Measurements from ENCODE around the gene NR2F1-AS1.
A peak's percentile ranks its signal among the peaks of the same experiment; 100 is the strongest.

NR2F1-AS1 gene

GRCh38 chr5:93381057-93381456 lies 200.0 kb downstream of the NR2F1-AS1 start:
- DNase-seq, result no peak

DNA sequence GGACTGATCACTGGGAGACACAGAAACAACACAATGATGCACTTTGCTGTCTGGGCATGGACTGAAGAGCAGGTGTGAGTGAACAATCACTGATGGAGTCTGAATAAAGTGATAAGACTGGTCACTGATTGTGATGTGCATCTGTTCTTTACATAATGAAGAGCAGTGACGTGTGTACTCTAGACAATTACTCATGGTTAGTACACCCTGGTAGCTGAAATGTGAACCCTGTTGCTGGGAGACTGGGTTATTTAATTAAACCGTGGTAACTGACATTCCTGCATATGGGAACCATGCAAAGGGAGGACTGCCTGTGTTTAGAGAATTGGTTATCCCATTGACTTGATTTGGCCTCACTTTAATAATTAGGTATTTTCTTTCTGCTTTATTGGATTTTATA lies 202.9 kb downstream of the NR2F1-AS1 start:
- DNase-seq, result peak; percentile 77 to 81

DNA sequence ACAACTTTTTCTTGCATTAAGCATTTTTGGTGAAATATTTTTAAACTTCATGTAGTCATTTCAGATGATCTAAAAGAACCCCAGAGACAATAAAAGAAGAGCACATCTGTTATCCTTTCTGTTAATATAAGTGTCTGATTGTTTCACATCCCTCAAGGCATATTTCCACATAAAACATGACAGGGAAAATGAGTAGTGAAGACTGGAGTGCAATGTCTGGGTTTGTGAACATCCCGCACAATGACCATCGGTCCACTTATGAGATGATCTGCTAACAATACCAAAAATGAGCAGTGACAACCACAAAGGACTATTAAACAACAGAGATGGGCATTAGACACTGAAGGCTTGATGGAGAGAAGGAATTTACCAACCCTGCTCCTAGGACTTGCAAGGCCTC lies 209.1 kb downstream of the NR2F1-AS1 start:
- no peak for DNase-seq

DNA sequence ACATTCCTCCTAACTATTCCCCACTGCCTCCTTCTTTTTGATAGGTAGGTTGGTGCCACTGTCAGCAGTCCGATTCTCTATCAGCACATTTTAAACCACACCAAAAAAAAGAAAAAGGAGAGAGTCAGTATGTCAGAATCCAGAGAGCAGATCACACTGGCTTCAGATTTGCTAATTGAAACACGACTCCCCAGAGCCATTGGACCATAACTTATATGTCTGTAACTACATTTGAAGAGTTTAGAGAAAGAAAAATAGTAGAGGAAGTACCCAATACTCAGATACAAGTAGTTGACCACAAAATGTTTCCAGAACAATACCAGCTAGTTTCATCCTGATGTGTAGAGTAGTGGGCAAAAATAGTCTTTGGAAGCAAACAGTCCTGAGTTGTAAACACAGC lies 216.6 kb downstream of the NR2F1-AS1 start:
- DNase-seq, result no peak

GRCh38 chr5:93360436-93361088 lies 220.5 kb downstream of the NR2F1-AS1 start:
- DNase-seq, result no peak

DNA sequence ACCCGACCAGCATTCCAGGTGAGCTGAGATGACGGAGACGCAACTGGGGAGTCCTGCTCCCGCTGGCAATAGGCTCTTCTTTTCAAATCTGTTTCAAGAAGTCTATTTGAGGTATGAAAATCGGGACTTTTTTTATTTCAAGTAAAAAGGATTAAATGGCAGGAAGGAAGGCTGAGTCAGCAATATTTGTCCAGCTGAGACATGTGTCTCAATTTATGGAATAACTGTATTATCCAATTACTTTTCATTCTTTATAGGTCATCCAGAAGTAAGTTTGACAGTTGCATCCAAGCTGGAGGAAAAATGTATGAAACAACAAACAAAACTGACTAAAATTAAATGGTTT lies 221.1 kb downstream of the NR2F1-AS1 start:
- no peak for DNase-seq

Data from SHP77 (cell line).